Gastroesophageal sphincter (tissue), 4 donors: Measurements from ENCODE around the gene SAMD14. TPM values are rescaled to one million over a fixed set of nuclear protein-coding genes. Genes with fewer than 3 reads are reported as not detected.

Source experiments
- ATAC-seq: fragments of 150-250 bp; one replicate; pipeline ENCODE4 v1.9.1; 2016; ENCODE audit warnings: mild to moderate bottlenecking, moderate library complexity
- H3K27ac ChIP-seq, 4 donors: fragments of 200-600 bp; sonication (generic) in 3 of 4; 1 replicate in 3 of 4; 2 replicates in 1 of 4; pipeline ENCODE4 v1.5.1; 2016 to 2019
- H3K27me3 ChIP-seq: fragments of 200-600 bp; sonication (generic); one replicate; pipeline ENCODE4 v1.5.1; 2019
- H3K36me3 ChIP-seq, 2 donors: fragments of 200-600 bp; sonication (generic); one replicate each; pipeline ENCODE4 v1.5.1; 2019; ENCODE audit warnings: control low read depth in 1 of 2
- H3K4me1 ChIP-seq, 3 donors: fragments of 200-600 bp; sonication (generic); 1 replicate in 2 of 3; 2 replicates in 1 of 3; pipeline ENCODE4 v1.5.1; 2016 to 2019; ENCODE audit warnings: control low read depth in 2 of 3
- H3K4me3 ChIP-seq, 2 donors: fragments of 200-600 bp; sonication (generic); one replicate each; pipeline ENCODE4 v1.5.1; 2019; ENCODE audit warnings: mild to moderate bottlenecking in 1 of 2, moderate library complexity in 1 of 2
- H3K9me3 ChIP-seq, 3 donors: fragments of 200-600 bp; sonication (generic); one replicate each; pipeline ENCODE4 v1.5.1; 2017 to 2019; ENCODE audit warnings: control low read depth in 2 of 3
- CTCF ChIP-seq, 4 experiments: fragments of 200-600 bp in 2 of 4; fragments of 450-650 bp in 2 of 4; sonication (generic) in 1 of 4; IDR thresholded peaks; one replicate each; pipeline ENCODE4 v1.5.1; 2017 to 2019; ENCODE audit warnings: antibody characterized with exemption in 4 of 4, mild to moderate bottlenecking in 2 of 4, moderate library complexity in 2 of 4
- EP300 ChIP-seq: sonication (generic); formaldehyde crosslinking; IDR thresholded peaks from one replicate; pipeline ENCODE4 v1.6.1; 2017; ENCODE audit warnings: antibody characterized with exemption, mild to moderate bottlenecking
- POLR2A ChIP-seq, 2 donors: fragments of 450-650 bp; IDR thresholded peaks; one replicate each; pipeline ENCODE4 v1.6.1; 2017; ENCODE audit warnings: antibody characterized with exemption in 2 of 2, mild to moderate bottlenecking in 2 of 2, moderate library complexity in 1 of 2
- POLR2AphosphoS5 ChIP-seq: sonication (generic); formaldehyde crosslinking; IDR thresholded peaks from one replicate; pipeline ENCODE4 v1.6.1; 2017; ENCODE audit warnings: antibody characterized with exemption
- WGBS, 2 donors: methylation state at CpG; one replicate each; pipeline ENCODE4 v1.1.5; 2018; ENCODE audit warnings: low coverage in 1 of 2; 5-methylcytosine and 5-hydroxymethylcytosine counted together
- total RNA-seq, 4 donors: library from RNA; depleted of rRNA; stranded (reverse); fragments of >200 nt; gene quantifications; one replicate each; pipeline ENCODE4 v1.1.0, GENCODE V29; 2016

The SAMD14 gene
- total RNA-seq, 4 donors from 2014 or later = 1.3 to 2.8 (median 2.3) TPM

- Histone ChIP-seq H3K27me3 (no peaks in the 10 kb centered on the region), H3K36me3 (peaks cover 0 to 84% of the 10 kb centered on the region in 2 donors), H3K4me3 (no peak overlapping the region), H3K9me3 (no peaks in the 10 kb centered on the region), H3K27ac (no peak overlapping the region), H3K4me1 (peaks cover 7 to 42% (median 18%) of the 10 kb centered on the region in 3 donors)
- TF ChIP-seq POLR2AphosphoS5 (no peak), POLR2A (IDR thresholded peaks at IDR 0.05) (no peak)
- 31 to 59% methylated on average over 2 to 5 of the region's 13 CpGs for WGBS, 2 donors
- ATAC-seq = no peak
These were observed 23.4 kb downstream of the SAMD14 start for GRCh38 chr17:50106393-50107131.

DNA sequence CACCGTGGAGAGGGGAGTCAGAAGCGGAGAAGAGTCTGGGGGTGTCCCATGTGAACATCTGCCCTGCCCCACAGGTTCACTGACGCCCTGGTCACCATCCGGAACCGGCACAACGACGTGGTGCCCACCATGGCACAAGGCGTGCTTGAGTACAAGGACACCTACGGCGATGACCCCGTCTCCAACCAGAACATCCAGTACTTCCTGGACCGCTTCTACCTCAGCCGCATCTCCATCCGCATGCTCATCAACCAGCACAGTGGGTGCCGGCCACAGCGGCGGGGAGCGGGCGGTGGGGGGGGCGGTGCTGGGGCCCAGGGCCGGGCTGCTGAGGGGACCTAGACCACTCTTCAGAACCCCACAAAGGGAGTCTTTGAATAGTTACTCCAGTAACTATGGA, 24.1 kb downstream of the SAMD14 start:
- Histone ChIP-seq H3K27ac (no peak overlapping the region), H3K9me3 (no peaks in the 10 kb centered on the region), H3K4me1 (peaks cover 7 to 42% (median 23%) of the 10 kb centered on the region in 3 donors), H3K4me3 (no peak overlapping the region), H3K36me3 (peaks cover 0 to 85% of the 10 kb centered on the region in 2 donors), H3K27me3 (no peaks in the 10 kb centered on the region)
- ATAC-seq = no peak
- TF ChIP-seq EP300 = no peak
- no peak for TF ChIP-seq POLR2AphosphoS5
- no peak for TF ChIP-seq POLR2A (IDR thresholded peaks at IDR 0.05)
- no peak for TF ChIP-seq CTCF (IDR thresholded peaks at IDR 0.05)
- 85% methylated on average over 11 of the region's 21 CpGs; no CpG with 5 or more reads in 1 of the 2 donors for WGBS, 2 donors

- no peaks in the 10 kb centered on the region for H3K9me3 ChIP-seq
- peaks cover 0 to 80% of the 10 kb centered on the region in 2 donors for H3K36me3 ChIP-seq
- H3K27me3 ChIP-seq = no peaks in the 10 kb centered on the region
- no peak overlapping the region for H3K4me3 ChIP-seq
- no CpG with 5 or more reads among the region's 5 CpGs for WGBS, 2 donors
- no peak for ATAC-seq
- peaks cover 7 to 58% (median 29%) of the 10 kb centered on the region in 3 donors for H3K4me1 ChIP-seq
- H3K27ac ChIP-seq = no peak overlapping the region
- TF ChIP-seq POLR2AphosphoS5 (no peak), CTCF (IDR thresholded peaks at IDR 0.05) (no peak)
These were observed 26.0 kb downstream of the SAMD14 start for GRCh38 chr17:50103941-50104340.

GRCh38 chr17:50103252-50103651, 26.7 kb downstream of the SAMD14 start:
- Histone ChIP-seq H3K4me1 (peaks cover 7 to 65% (median 29%) of the 10 kb centered on the region in 3 donors), H3K4me3 (no peak overlapping the region), H3K36me3 (peaks cover 0 to 80% of the 10 kb centered on the region in 2 donors), H3K27me3 (no peaks in the 10 kb centered on the region), H3K27ac (peak overlapping the region in 3 of 4 donors; percentile 79 to 82 (median 80)), H3K9me3 (no peaks in the 10 kb centered on the region)
- WGBS, 2 donors = 83% methylated on average over 2 of the region's 2 CpGs; no CpG with 5 or more reads in 1 of the 2 donors
- no peak for ATAC-seq
- TF ChIP-seq POLR2AphosphoS5 (no peak), CTCF (IDR thresholded peaks at IDR 0.05) (no peak), POLR2A (IDR thresholded peaks at IDR 0.05) (no peak), EP300 (no peak)

DNA sequence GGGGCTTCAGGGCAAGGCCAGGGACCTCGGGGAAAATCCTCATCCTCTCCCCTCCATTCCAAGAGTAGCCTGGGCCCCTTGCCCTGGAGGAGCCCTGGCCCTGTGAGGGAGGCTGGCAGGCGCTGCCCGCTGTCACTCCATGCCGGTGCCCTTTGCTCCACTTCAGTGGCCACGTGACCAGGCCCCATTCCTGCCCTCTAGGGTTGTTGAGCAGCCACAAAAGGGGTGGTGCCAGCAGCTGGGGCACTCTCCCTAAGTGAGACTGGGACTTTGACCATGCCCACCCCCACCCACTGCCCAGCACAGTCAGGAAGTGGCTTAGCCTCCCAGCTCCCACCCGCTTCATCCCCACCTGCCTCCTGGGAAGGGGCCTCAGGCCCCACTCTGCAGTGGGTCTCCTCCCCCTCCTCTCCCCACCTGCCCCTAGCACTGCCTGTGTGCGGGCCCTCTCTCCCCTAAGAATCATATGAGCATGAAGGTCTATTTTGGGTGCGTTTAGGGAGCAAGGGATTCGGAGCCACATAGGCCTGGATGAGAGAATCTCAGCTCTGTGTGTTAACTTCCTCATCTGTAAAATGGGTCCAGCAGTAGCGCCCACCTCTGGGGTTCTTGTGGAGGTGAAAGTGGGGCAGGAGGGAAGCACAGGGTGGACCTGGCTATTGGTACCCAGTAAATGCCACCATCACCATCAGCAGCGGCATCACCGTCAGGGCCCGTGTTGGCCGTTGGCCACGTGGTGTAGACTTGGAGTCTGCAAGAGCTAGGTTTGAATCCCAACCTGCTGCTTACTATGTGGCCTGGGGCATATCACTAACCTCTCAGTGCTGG, 27.6 kb downstream of the SAMD14 start:
- peak; percentile 82 for ATAC-seq
- TF ChIP-seq CTCF (IDR thresholded peaks at IDR 0.05) (no peak), POLR2AphosphoS5 (peak; percentile 17)
- H3K27ac ChIP-seq = peak overlapping the region; percentile 4 to 82 (median 80)
- no peak overlapping the region for H3K4me3 ChIP-seq
- no peaks in the 10 kb centered on the region for H3K27me3 ChIP-seq
- peaks cover 0 to 80% of the 10 kb centered on the region in 2 donors for H3K36me3 ChIP-seq
- no peaks in the 10 kb centered on the region for H3K9me3 ChIP-seq
- H3K4me1 ChIP-seq = peaks cover 7 to 73% (median 29%) of the 10 kb centered on the region in 3 donors
- 27 to 73% methylated on average over 4 of the region's 15 CpGs for WGBS, 2 donors
